Tibial artery (tissue), 4 donors: Measurements from ENCODE around the gene ELOVL4.

Experiments
- DNase-seq, 2 donors: peaks; one replicate each; pipeline ENCODE4 v3.0.0-alpha.2; 2019
- H3K27ac ChIP-seq, 2 donors: fragments of 200-600 bp; sonication (generic) in 1 of 2; 1 replicate in 1 of 2; 2 replicates in 1 of 2; pipeline ENCODE4 v1.5.1; 2018 to 2019; ENCODE audit warnings: mild to moderate bottlenecking in 1 of 2
- H3K27me3 ChIP-seq, 2 donors: fragments of 200-600 bp; sonication (generic) in 1 of 2; one replicate each; pipeline versions ENCODE4 v1.5.1 to v1.6.0; 2016 to 2019
- H3K36me3 ChIP-seq, 3 donors: fragments of 200-600 bp; sonication (generic) in 2 of 3; one replicate each; pipeline ENCODE4 v1.5.1; 2016 to 2019; ENCODE audit warnings: mild to moderate bottlenecking in 2 of 3
- H3K4me1 ChIP-seq, 4 donors: fragments of 200-600 bp; sonication (generic) in 2 of 4; 1 replicate in 3 of 4; 2 replicates in 1 of 4; pipeline ENCODE4 v1.5.1; 2016 to 2019
- H3K4me3 ChIP-seq, 2 donors: fragments of 200-600 bp; sonication (generic) in 1 of 2; 1 replicate in 1 of 2; 2 replicates in 1 of 2; pipeline ENCODE4 v1.5.1; 2018 to 2019; ENCODE audit warnings: mild to moderate bottlenecking in 2 of 2
- H3K9me3 ChIP-seq, 3 donors: fragments of 200-600 bp; sonication (generic) in 1 of 3; one replicate each; pipeline ENCODE4 v1.5.1; 2016 to 2019
- intact Hi-C: fragments of 100-400 bp; cut with DNase I; formaldehyde crosslinking; loops from one replicate; pipeline ENCODE4 v1.15.0; 2023; ENCODE audit warnings: low total_unique reads
- TF ChIP-seq, protein P1 (sequence below), 2 experiments: fragments of 200-600 bp in 1 of 2; fragments of 450-650 bp in 1 of 2; IDR thresholded peaks; one replicate each; pipeline ENCODE4 v1.5.1; 2017 to 2019; ENCODE audit warnings: antibody characterized with exemption in 2 of 2, mild to moderate bottlenecking in 1 of 2, moderate library complexity in 1 of 2

The ELOVL4 gene

DNA sequence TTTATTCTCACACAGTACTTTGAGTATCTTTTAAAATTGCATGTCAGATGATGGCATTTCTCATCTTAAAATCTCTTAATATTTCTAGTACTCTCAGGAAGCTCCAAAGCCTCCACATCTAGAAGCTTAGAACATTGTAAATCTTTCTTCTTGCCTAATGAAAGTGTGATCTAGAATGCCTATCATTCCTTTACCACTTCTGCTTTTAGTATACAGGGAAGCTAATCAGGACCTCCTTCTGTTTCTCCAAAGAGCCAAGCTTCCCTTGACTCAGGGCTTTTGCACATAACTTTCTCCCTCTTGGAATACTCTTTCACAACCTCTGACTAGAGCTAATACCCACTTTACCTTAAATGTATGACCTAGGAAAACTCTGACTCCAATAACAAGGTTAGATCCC is 7.5 kb upstream of the ELOVL4 start:
- no peak overlapping the region for H3K27ac ChIP-seq
- H3K4me1 ChIP-seq, result no peaks in the 10 kb centered on the region
- TF ChIP-seq, protein P1, sequence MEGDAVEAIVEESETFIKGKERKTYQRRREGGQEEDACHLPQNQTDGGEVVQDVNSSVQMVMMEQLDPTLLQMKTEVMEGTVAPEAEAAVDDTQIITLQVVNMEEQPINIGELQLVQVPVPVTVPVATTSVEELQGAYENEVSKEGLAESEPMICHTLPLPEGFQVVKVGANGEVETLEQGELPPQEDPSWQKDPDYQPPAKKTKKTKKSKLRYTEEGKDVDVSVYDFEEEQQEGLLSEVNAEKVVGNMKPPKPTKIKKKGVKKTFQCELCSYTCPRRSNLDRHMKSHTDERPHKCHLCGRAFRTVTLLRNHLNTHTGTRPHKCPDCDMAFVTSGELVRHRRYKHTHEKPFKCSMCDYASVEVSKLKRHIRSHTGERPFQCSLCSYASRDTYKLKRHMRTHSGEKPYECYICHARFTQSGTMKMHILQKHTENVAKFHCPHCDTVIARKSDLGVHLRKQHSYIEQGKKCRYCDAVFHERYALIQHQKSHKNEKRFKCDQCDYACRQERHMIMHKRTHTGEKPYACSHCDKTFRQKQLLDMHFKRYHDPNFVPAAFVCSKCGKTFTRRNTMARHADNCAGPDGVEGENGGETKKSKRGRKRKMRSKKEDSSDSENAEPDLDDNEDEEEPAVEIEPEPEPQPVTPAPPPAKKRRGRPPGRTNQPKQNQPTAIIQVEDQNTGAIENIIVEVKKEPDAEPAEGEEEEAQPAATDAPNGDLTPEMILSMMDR (IDR thresholded peaks at IDR 0.05), result no peak
- H3K27me3 ChIP-seq, result no peaks in the 10 kb centered on the region
- no peaks in the 10 kb centered on the region for H3K9me3 ChIP-seq
- no peaks in the 10 kb centered on the region for H3K36me3 ChIP-seq
- H3K4me3 ChIP-seq, result no peak overlapping the region
- intact Hi-C loops, result no loop called here
- DNase-seq, result no peak

GRCh38 chr6:79949233-79949632 is 1.9 kb upstream of the ELOVL4 start:
- intact Hi-C loops, result loop anchor here (5.0 to 10.0 kb wide), 2 partner anchors 53 to 136 kb away; partner anchors contain the start of gene TTK
- Histone ChIP-seq H3K4me1 (peaks cover 0 to 22% (median 6%) of the 10 kb centered on the region in 4 donors), H3K4me3 (no peak overlapping the region), H3K27ac (no peak overlapping the region), H3K36me3 (no peaks in the 10 kb centered on the region), H3K27me3 (no peaks in the 10 kb centered on the region), H3K9me3 (no peaks in the 10 kb centered on the region)
- DNase-seq, result no peak
- TF ChIP-seq, protein P1 (IDR thresholded peaks at IDR 0.05), result peak; percentile 10 to 16

GRCh38 chr6:79946272-79947190 is 822 bp downstream of the ELOVL4 start:
- H3K9me3 ChIP-seq, result no peaks in the 10 kb centered on the region
- intact Hi-C loops, result loop anchor here (5.0 to 10.0 kb wide), 2 partner anchors 56 to 138 kb away; partner anchors contain the start of gene TTK
- H3K4me1 ChIP-seq, result peaks cover 0 to 22% (median 6%) of the 10 kb centered on the region in 4 donors
- no peaks in the 10 kb centered on the region for H3K27me3 ChIP-seq
- peak overlapping the region; percentile 72 to 75 for H3K27ac ChIP-seq
- TF ChIP-seq, protein P1 (IDR thresholded peaks at IDR 0.05), result no peak
- H3K36me3 ChIP-seq, result no peaks in the 10 kb centered on the region
- no peak for DNase-seq
- peak overlapping the region; percentile 83 to 93 for H3K4me3 ChIP-seq

- H3K4me1 ChIP-seq, result peaks cover 0 to 22% (median 6%) of the 10 kb centered on the region in 4 donors
- H3K9me3 ChIP-seq, result no peaks in the 10 kb centered on the region
- H3K4me3 ChIP-seq, result no peak overlapping the region
- no peak overlapping the region for H3K27ac ChIP-seq
- no peak for DNase-seq
- no peaks in the 10 kb centered on the region for H3K27me3 ChIP-seq
- H3K36me3 ChIP-seq, result no peaks in the 10 kb centered on the region
- TF ChIP-seq, protein P1 (IDR thresholded peaks at IDR 0.05), result no peak
- intact Hi-C loops, result loop anchor here (10.0 kb wide), 1 partner anchor 142 kb away; no protein-coding TSS in a partner anchor
Measured at GRCh38 chr6:79943133-79943532, 4.2 kb downstream of the ELOVL4 start.

DNA sequence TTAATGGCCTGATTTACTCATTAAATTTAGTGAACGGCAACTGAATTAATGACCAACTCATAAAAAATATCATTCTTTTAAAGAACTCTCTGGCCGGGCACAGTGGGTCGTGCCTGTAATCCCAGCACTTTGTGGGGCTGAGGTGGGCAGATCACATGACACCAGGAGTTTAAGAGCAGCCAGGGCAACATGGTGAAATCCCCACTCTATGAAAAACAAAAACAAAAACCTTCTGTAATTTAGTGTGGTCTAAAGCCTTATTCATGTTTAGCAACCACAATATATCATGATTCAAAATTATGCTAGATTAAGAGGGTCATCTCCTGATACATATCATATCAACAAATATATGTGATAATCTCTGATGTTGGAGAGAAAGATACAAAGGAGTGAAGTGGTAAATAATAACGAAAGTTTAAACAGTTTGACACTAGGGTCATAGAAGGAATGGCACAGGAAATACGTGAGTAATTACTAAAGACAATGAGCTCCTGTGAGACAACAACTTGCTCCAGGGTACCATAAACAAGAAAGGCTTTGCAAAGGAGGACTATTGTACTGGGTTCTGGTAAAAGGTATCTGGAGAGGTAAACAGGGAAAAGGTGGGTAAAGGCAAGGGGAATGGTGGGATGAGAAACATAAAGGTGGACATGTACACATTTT is 5.7 kb downstream of the ELOVL4 start:
- peaks cover 0 to 17% (median 1%) of the 10 kb centered on the region in 4 donors for H3K4me1 ChIP-seq
- no peak overlapping the region for H3K4me3 ChIP-seq
- no peaks in the 10 kb centered on the region for H3K9me3 ChIP-seq
- no peak overlapping the region for H3K27ac ChIP-seq
- H3K27me3 ChIP-seq, result no peaks in the 10 kb centered on the region
- no peak for DNase-seq
- H3K36me3 ChIP-seq, result no peaks in the 10 kb centered on the region
- TF ChIP-seq, protein P1 (IDR thresholded peaks at IDR 0.05), result no peak
- intact Hi-C loops, result loop anchor here (10.0 kb wide), 1 partner anchor 143 kb away; no protein-coding TSS in a partner anchor
